GM18508 (cell line): ENCODE measurements around the gene FGF5.
"Not testable (repeated sequence)": the region's sequence is repeated elsewhere in the genome, so short reads cannot be mapped to it uniquely, and the experiment has no call there.

ENCODE experiments used
- ATAC-seq: cut with Tn5 transposase; IDR thresholded peaks from one replicate; pipeline ENCODE4 v1.9.1; 2021; ENCODE audit warnings: moderate number of reproducible peaks; ENCODE audit not compliant: insufficient read depth, unreplicated experiment

Gene FGF5

GRCh38 chr4:80266253-80266901 lies at the start of gene FGF5:
TSS of gene FGF5 (plus strand) at chr4:80266664. CDS start at chr4:80266825, 161 bp downstream.
- no peak for ATAC-seq

- ATAC-seq = no peak
Measured at GRCh38 chr4:80219301-80220025, 47.0 kb upstream of the FGF5 start.

- no peak for ATAC-seq
Measured at GRCh38 chr4:80220711-80221110, 45.8 kb upstream of the FGF5 start.

- no peak for ATAC-seq
Measured at GRCh38 chr4:80221161-80221560, 45.3 kb upstream of the FGF5 start.

GRCh38 chr4:80225595-80225994 lies 40.9 kb upstream of the FGF5 start:
- ATAC-seq = no peak

GRCh38 chr4:80226094-80226493 lies 40.4 kb upstream of the FGF5 start:
- ATAC-seq = no peak

- ATAC-seq = no peak
Measured at GRCh38 chr4:80228460-80228859, 38.0 kb upstream of the FGF5 start.

GRCh38 chr4:80229128-80229527 lies 37.3 kb upstream of the FGF5 start:
- ATAC-seq = no peak

- ATAC-seq = peak; percentile 84
Measured at GRCh38 chr4:80229590-80229989, 36.9 kb upstream of the FGF5 start.

GRCh38 chr4:80231180-80231579 lies 35.3 kb upstream of the FGF5 start:
- no peak for ATAC-seq

GRCh38 chr4:80232707-80233370 lies 33.6 kb upstream of the FGF5 start:
- no peak for ATAC-seq

GRCh38 chr4:80233390-80233789 lies 33.1 kb upstream of the FGF5 start:
- no peak for ATAC-seq

- no peak for ATAC-seq
Measured at GRCh38 chr4:80235451-80235850, 31.0 kb upstream of the FGF5 start.

- ATAC-seq = no peak
Measured at GRCh38 chr4:80237992-80238391, 28.5 kb upstream of the FGF5 start.

- ATAC-seq = no peak
Measured at GRCh38 chr4:80239480-80240150, 26.8 kb upstream of the FGF5 start.

GRCh38 chr4:80240976-80241375 lies 25.5 kb upstream of the FGF5 start:
- no peak for ATAC-seq

GRCh38 chr4:80243274-80244018 lies 23.0 kb upstream of the FGF5 start:
- no peak for ATAC-seq

- ATAC-seq = not testable (repeated sequence)
Measured at GRCh38 chr4:80247484-80247883, 19.0 kb upstream of the FGF5 start.

GRCh38 chr4:80249144-80249543 lies 17.3 kb upstream of the FGF5 start:
- ATAC-seq = no peak

GRCh38 chr4:80252427-80252826 lies 14.0 kb upstream of the FGF5 start:
- no peak for ATAC-seq
